GM12878 (cell line): ENCODE results near the gene C1orf141. TPM values are rescaled to one million over a fixed set of nuclear protein-coding genes. Genes with fewer than 3 reads are reported as not detected.

Experiments used
- MYB ChIP-seq: fragments of 150-350 bp; IDR thresholded peaks from 2 replicates; pipeline ENCODE4 v1.6.1; 2014; ENCODE audit warnings: mild to moderate bottlenecking, low read depth, low read length, borderline replicate concordance
- SIX5 ChIP-seq: IDR thresholded peaks from 2 replicates; pipeline ENCODE4 v1.6.1; 2011; ENCODE audit warnings: mild to moderate bottlenecking, low read depth, low read length, moderate library complexity; ENCODE audit not compliant: severe bottlenecking
- STAT3 ChIP-seq: IDR thresholded peaks from 2 replicates; pipeline ENCODE4 v1.6.1; 2011; ENCODE audit warnings: low read depth, low read length, improper control_type of control experiment
- polyA plus RNA-seq, 11 experiments: library from polyadenylated mRNA; depleted of rRNA in 4 of 11; unstranded in 6 of 11; stranded (reverse) in 5 of 11; fragments of >200 nt; fragmentation: Nextera tagmentation in 4 of 11; fragmentation: Illumina TruSeq in 1 of 11; extraction: Ambion mirVana in 4 of 11; extraction: Trizol in 1 of 11; gene quantifications; 1 replicate in 1 of 11; 2 replicates in 10 of 11; pipeline versions ENCODE4 v1.2.1 to v1.2.3, GENCODE V29; 2011 to 2016; ENCODE audit warnings: inconsistent platforms in 2 of 11, missing spikeins in 2 of 11, low read depth in 1 of 11
- total RNA-seq, 4 experiments: library from RNA; depleted of rRNA in 3 of 4; stranded (reverse); fragments of >200 nt in 3 of 4; fragmentation: Illumina TruSeq in 1 of 4; extraction: Trizol in 1 of 4; gene quantifications; 2 replicates each; pipeline versions ENCODE4 v1.2.1 to v1.2.3, GENCODE V29; 2013 to 2021
- TF ChIP-seq, protein P1 (sequence below): fragments of 450-650 bp; IDR thresholded peaks from 2 replicates; pipeline ENCODE4 v1.6.1; 2016; ENCODE audit warnings: mild to moderate bottlenecking, moderate library complexity, borderline replicate concordance
- TF ChIP-seq, protein P2 (sequence below): fragments of 150-350 bp; IDR thresholded peaks from 2 replicates; pipeline ENCODE4 v1.6.1; 2016; ENCODE audit warnings: low read depth, low read length
- TF ChIP-seq, protein P3 (sequence below): fragments of 450-650 bp; IDR thresholded peaks from 2 replicates; pipeline ENCODE4 v1.6.1; 2016; ENCODE audit warnings: mild to moderate bottlenecking

The C1orf141 gene
- total and polyA plus RNA-seq, 10 of the 15 experiments (the other 5 are each of a cell fraction or from before 2014, with no cell fraction given): not detected

DNA sequence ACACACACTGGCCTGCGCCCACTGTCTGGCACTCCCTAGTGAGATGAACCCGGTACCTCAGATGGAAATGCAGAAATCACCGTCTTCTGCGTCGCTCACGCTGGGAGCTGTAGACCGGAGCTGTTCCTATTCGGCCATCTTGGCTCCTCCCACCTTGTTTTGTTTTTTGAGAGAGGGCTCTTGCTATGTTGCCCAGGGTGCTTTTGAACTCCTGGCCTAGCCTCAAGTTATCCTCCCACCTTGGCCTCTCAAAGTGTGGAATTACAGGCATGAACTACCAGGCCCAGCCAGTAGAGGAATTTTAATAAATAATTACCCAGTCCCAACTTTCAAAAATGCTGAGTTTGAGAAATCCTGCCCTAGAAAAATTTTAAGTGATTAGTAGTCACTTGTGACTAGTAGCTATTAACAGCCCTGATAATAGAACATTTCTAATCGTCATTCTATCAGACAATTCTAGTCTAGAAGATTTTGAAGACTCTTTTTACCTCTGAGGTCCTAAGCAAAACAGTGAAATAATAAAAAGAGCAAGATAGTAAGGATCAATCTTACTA, 49.9 kb downstream of the C1orf141 start (continued):
- TF ChIP-seq, protein P1, sequence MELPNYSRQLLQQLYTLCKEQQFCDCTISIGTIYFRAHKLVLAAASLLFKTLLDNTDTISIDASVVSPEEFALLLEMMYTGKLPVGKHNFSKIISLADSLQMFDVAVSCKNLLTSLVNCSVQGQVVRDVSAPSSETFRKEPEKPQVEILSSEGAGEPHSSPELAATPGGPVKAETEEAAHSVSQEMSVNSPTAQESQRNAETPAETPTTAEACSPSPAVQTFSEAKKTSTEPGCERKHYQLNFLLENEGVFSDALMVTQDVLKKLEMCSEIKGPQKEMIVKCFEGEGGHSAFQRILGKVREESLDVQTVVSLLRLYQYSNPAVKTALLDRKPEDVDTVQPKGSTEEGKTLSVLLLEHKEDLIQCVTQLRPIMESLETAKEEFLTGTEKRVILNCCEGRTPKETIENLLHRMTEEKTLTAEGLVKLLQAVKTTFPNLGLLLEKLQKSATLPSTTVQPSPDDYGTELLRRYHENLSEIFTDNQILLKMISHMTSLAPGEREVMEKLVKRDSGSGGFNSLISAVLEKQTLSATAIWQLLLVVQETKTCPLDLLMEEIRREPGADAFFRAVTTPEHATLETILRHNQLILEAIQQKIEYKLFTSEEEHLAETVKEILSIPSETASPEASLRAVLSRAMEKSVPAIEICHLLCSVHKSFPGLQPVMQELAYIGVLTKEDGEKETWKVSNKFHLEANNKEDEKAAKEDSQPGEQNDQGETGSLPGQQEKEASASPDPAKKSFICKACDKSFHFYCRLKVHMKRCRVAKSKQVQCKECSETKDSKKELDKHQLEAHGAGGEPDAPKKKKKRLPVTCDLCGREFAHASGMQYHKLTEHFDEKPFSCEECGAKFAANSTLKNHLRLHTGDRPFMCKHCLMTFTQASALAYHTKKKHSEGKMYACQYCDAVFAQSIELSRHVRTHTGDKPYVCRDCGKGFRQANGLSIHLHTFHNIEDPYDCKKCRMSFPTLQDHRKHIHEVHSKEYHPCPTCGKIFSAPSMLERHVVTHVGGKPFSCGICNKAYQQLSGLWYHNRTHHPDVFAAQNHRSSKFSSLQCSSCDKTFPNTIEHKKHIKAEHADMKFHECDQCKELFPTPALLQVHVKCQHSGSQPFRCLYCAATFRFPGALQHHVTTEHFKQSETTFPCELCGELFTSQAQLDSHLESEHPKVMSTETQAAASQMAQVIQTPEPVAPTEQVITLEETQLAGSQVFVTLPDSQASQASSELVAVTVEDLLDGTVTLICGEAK: no peak
- no peak for TF ChIP-seq MYB
- TF ChIP-seq STAT3: no peak
- TF ChIP-seq, protein P2, sequence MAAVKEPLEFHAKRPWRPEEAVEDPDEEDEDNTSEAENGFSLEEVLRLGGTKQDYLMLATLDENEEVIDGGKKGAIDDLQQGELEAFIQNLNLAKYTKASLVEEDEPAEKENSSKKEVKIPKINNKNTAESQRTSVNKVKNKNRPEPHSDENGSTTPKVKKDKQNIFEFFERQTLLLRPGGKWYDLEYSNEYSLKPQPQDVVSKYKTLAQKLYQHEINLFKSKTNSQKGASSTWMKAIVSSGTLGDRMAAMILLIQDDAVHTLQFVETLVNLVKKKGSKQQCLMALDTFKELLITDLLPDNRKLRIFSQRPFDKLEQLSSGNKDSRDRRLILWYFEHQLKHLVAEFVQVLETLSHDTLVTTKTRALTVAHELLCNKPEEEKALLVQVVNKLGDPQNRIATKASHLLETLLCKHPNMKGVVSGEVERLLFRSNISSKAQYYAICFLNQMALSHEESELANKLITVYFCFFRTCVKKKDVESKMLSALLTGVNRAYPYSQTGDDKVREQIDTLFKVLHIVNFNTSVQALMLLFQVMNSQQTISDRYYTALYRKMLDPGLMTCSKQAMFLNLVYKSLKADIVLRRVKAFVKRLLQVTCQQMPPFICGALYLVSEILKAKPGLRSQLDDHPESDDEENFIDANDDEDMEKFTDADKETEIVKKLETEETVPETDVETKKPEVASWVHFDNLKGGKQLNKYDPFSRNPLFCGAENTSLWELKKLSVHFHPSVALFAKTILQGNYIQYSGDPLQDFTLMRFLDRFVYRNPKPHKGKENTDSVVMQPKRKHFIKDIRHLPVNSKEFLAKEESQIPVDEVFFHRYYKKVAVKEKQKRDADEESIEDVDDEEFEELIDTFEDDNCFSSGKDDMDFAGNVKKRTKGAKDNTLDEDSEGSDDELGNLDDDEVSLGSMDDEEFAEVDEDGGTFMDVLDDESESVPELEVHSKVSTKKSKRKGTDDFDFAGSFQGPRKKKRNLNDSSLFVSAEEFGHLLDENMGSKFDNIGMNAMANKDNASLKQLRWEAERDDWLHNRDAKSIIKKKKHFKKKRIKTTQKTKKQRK: no peak
- no peak for TF ChIP-seq SIX5
- TF ChIP-seq, protein P3, sequence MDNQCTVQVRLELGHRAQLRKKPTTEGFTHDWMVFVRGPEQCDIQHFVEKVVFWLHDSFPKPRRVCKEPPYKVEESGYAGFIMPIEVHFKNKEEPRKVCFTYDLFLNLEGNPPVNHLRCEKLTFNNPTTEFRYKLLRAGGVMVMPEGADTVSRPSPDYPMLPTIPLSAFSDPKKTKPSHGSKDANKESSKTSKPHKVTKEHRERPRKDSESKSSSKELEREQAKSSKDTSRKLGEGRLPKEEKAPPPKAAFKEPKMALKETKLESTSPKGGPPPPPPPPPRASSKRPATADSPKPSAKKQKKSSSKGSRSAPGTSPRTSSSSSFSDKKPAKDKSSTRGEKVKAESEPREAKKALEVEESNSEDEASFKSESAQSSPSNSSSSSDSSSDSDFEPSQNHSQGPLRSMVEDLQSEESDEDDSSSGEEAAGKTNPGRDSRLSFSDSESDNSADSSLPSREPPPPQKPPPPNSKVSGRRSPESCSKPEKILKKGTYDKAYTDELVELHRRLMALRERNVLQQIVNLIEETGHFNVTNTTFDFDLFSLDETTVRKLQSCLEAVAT: no peak
